ENCODE results near the gene RAB11FIP3.

RAB11FIP3 gene

GRCh38 chr16:569445-570254, 144.2 kb downstream of the RAB11FIP3 start, which contains the start of gene PIGQ:
PIGQ (plus strand) TSS chr16:569968; CDS start chr16:574075, 4,107 bp downstream.
- DNase-seq, result peak; percentile 76

Data from CD4-positive, alpha-beta T cell treated with Interleukin-17A for 4 hours (primary cell).